IMR-90 (cell line): ENCODE data around the gene TLCD2. TPM values are rescaled to one million over a fixed set of nuclear protein-coding genes. Genes with fewer than 3 reads are reported as not detected.

Experiments
- ATAC-seq: fragments of 200-7000 bp; cut with Tn5 transposase; 2 replicates; pipeline ENCODE4 v1.9.1; 2020; ENCODE audit warnings: low read depth, mild to moderate bottlenecking, moderate library complexity
- BruUV-seq: library from RNA; stranded (reverse); fragments of 400-500 nt; replicated peaks from 2 replicates; lab custom pipeline; 2021; lab: Mats Ljungman, UMichigan
- CTCF ChIA-PET: fragments of 300-600 bp; formaldehyde crosslinking; extraction: SDS; loops from one replicate; lab custom pipeline; 2021; ENCODE audit warnings: antibody characterized with exemption; lab: Yijun Ruan, JAX
- POLR2A ChIA-PET: fragments of 300-600 bp; sonication (Branson Sonifier 250); formaldehyde crosslinking; loops from one replicate; lab custom pipeline; 2022; ENCODE audit warnings: antibody characterized with exemption; ENCODE audit not compliant: unreplicated experiment; lab: Charles Lee
- DNase-seq: peaks from one replicate; pipeline ENCODE4 v3.0.0; 2013
- H2AFZ ChIP-seq: replicated peaks from 2 replicates; pipeline ENCODE3; 2013; ENCODE audit warnings: low read length, mild to moderate bottlenecking; ENCODE audit not compliant: poor library complexity
- H2AK5ac ChIP-seq: 2 replicates; pipeline ENCODE4 v1.6.1; 2013; ENCODE audit warnings: low read depth, low read length, inconsistent platforms
- H2AK9ac ChIP-seq: replicated peaks from 2 replicates; pipeline ENCODE3; 2013; ENCODE audit warnings: mild to moderate bottlenecking, low read depth, low read length, moderate library complexity; ENCODE audit not compliant: poor library complexity
- H2BK120ac ChIP-seq: 2 replicates; pipeline ENCODE4 v1.6.1; 2013; ENCODE audit warnings: low read depth, low read length, inconsistent platforms
- H2BK15ac ChIP-seq: 3 replicates; pipeline ENCODE4 v1.6.1; 2013; ENCODE audit warnings: low read depth, low read length, inconsistent platforms
- H2BK20ac ChIP-seq: 2 replicates; pipeline ENCODE4 v1.6.1; 2013; ENCODE audit warnings: low read depth, mild to moderate bottlenecking, inconsistent platforms, low read length, moderate library complexity
- H2BK5ac ChIP-seq: 2 replicates; pipeline ENCODE4 v1.6.1; 2013; ENCODE audit warnings: mild to moderate bottlenecking, low read depth, low read length, inconsistent platforms; ENCODE audit not compliant: poor library complexity, severe bottlenecking
- H3K14ac ChIP-seq: replicated peaks from 2 replicates; pipeline ENCODE4 v1.6.1; 2013; ENCODE audit warnings: low read depth, low read length, inconsistent platforms
- H3K18ac ChIP-seq: 2 replicates; pipeline ENCODE4 v1.6.1; 2013; ENCODE audit warnings: low read depth, low read length, control low read depth
- H3K23ac ChIP-seq: 2 replicates; pipeline ENCODE4 v1.6.1; 2013; ENCODE audit warnings: low read depth, low read length, inconsistent platforms
- H3K27ac ChIP-seq: 2 replicates; pipeline ENCODE4 v1.5.1; 2013; ENCODE audit warnings: mild to moderate bottlenecking, control low read depth, low read length; ENCODE audit not compliant: insufficient read depth
- H3K27me3 ChIP-seq: 2 replicates; pipeline ENCODE4 v1.6.1; 2013; ENCODE audit warnings: low read length; ENCODE audit not compliant: control insufficient read depth, insufficient read depth
- H3K36me3 ChIP-seq: 2 replicates; pipeline ENCODE4 v1.6.1; 2013; ENCODE audit warnings: low read length, mixed read lengths; ENCODE audit not compliant: control insufficient read depth, insufficient read depth
- H3K4ac ChIP-seq: 2 replicates; pipeline ENCODE4 v1.6.1; 2013; ENCODE audit warnings: low read depth, low read length, inconsistent platforms
- H3K4me1 ChIP-seq: 2 replicates; pipeline ENCODE4 v1.6.1; 2013; ENCODE audit warnings: low read length, mixed read lengths; ENCODE audit not compliant: control insufficient read depth, insufficient read depth
- H3K4me2 ChIP-seq: 2 replicates; pipeline ENCODE4 v1.6.1; 2013; ENCODE audit warnings: low read depth, mild to moderate bottlenecking, control low read depth, low read length, moderate library complexity
- H3K4me3 ChIP-seq: 2 replicates; pipeline ENCODE4 v1.5.1; 2013; ENCODE audit warnings: low read depth, mild to moderate bottlenecking, control low read depth, low read length, moderate library complexity; ENCODE audit not compliant: insufficient read depth
- H3K56ac ChIP-seq: 2 replicates; pipeline ENCODE4 v1.6.1; 2013; ENCODE audit warnings: low read length, inconsistent platforms; ENCODE audit not compliant: insufficient read depth; ENCODE audit errors: extremely low read depth
- H3K79me1 ChIP-seq, 2 experiments: 2 replicates each; pipeline ENCODE4 v1.6.1; 2013; ENCODE audit warnings: low read length in 2 of 2, inconsistent platforms in 1 of 2, low read depth in 1 of 2
- H3K9ac ChIP-seq: 2 replicates; pipeline ENCODE4 v1.6.1; 2013; ENCODE audit warnings: low read depth, low read length, control low read depth
- H3K9me1 ChIP-seq: 2 replicates; pipeline ENCODE4 v1.6.1; 2013; ENCODE audit warnings: low read length, inconsistent platforms; ENCODE audit not compliant: insufficient read depth
- H3K9me3 ChIP-seq: 2 replicates; pipeline ENCODE4 v1.6.1; 2013; ENCODE audit warnings: low read length; ENCODE audit not compliant: control insufficient read depth, insufficient read depth
- H4K20me1 ChIP-seq: 2 replicates; pipeline ENCODE4 v1.6.1; 2013; ENCODE audit warnings: low read length, inconsistent platforms; ENCODE audit not compliant: insufficient read depth
- H4K5ac ChIP-seq: 2 replicates; pipeline ENCODE4 v1.6.1; 2013; ENCODE audit warnings: mild to moderate bottlenecking, low read depth, low read length, control low read depth
- H4K8ac ChIP-seq, 2 experiments: 2 replicates each; pipeline ENCODE4 v1.6.1; 2013; ENCODE audit warnings: low read depth in 2 of 2, low read length in 2 of 2, control low read depth in 1 of 2, inconsistent platforms in 1 of 2
- H4K91ac ChIP-seq: 2 replicates; pipeline ENCODE4 v1.6.1; 2013; ENCODE audit warnings: low read depth, low read length, inconsistent platforms; ENCODE audit not compliant: insufficient read depth
- CEBPB ChIP-seq: IDR thresholded peaks from 2 replicates; pipeline ENCODE4 v1.6.1; 2012; ENCODE audit warnings: low read depth, low read length, improper control_type of control experiment
- CHD1 ChIP-seq: IDR thresholded peaks from 2 replicates; pipeline ENCODE4 v1.6.1; 2012; ENCODE audit warnings: low read depth, low read length, improper control_type of control experiment
- FOS ChIP-seq: fragments of 150-350 bp; IDR thresholded peaks from 2 replicates; pipeline ENCODE4 v1.6.1; 2016; ENCODE audit warnings: low read depth, low read length
- MAFK ChIP-seq: IDR thresholded peaks from 2 replicates; pipeline ENCODE4 v1.6.1; 2012; ENCODE audit warnings: low read depth, low read length, improper control_type of control experiment
- MAZ ChIP-seq: IDR thresholded peaks from 2 replicates; pipeline ENCODE4 v1.6.1; 2012; ENCODE audit warnings: low read depth, mild to moderate bottlenecking, low read length, improper control_type of control experiment, moderate library complexity, borderline replicate concordance
- NFE2L2 ChIP-seq: fragments of 150-350 bp; IDR thresholded peaks from 2 replicates; pipeline ENCODE4 v1.6.1; 2016; ENCODE audit warnings: low read depth, mild to moderate bottlenecking, low read length
- RAD21 ChIP-seq: IDR thresholded peaks from 2 replicates; pipeline ENCODE4 v1.6.1; 2012; ENCODE audit warnings: low read length, improper control_type of control experiment
- RCOR1 ChIP-seq: IDR thresholded peaks from 2 replicates; pipeline ENCODE4 v1.6.1; 2012; ENCODE audit warnings: mild to moderate bottlenecking, low read length, improper control_type of control experiment; ENCODE audit not compliant: insufficient replicate concordance
- RFX5 ChIP-seq: IDR thresholded peaks from 2 replicates; pipeline ENCODE4 v1.8.0; 2012; ENCODE audit warnings: low read depth, mild to moderate bottlenecking, low read length, moderate library complexity
- SMC3 ChIP-seq: fragments of 150-350 bp; IDR thresholded peaks from 2 replicates; pipeline ENCODE4 v1.6.1; 2016; ENCODE audit warnings: low read depth, mild to moderate bottlenecking, antibody characterized with exemption, low read length, moderate library complexity
- WGBS, 2 experiments: methylation state at CpG; one replicate each; pipeline versions ENCODE4 v1.1.5 to v1.1.7; 2013; ENCODE audit warnings: missing lambda C conversion rate in 2 of 2; ENCODE audit not compliant: insufficient read length in 1 of 2; ENCODE audit errors: extremely low coverage in 2 of 2; 5-methylcytosine and 5-hydroxymethylcytosine counted together
- dilution Hi-C: fragments of 300-500 bp; cut with HindIII; formaldehyde crosslinking; loops from one replicate; pipeline ENCODE4 v1.14.3; 2018; ENCODE audit warnings: low sequenced_read_pairs; ENCODE audit not compliant: unreplicated experiment
- in situ Hi-C: fragments of 300-500 bp; cut with MboI; formaldehyde crosslinking; loops from 3 replicates; pipeline ENCODE4 v1.14.3; 2019; ENCODE audit warnings: low sequenced_read_pairs, inconsistent platforms, mixed read lengths
- intact Hi-C: fragments of 100-400 bp; cut with micrococcal nuclease; formaldehyde crosslinking; loops from 2 replicates; pipeline ENCODE4 v1.10.0; 2022
- polyA plus RNA-seq, 3 experiments: library from polyadenylated mRNA; depleted of rRNA; stranded (reverse); fragments of >200 nt; gene quantifications; 2 replicates each; pipeline ENCODE4 v1.2.3, GENCODE V29; 2012; ENCODE audit warnings: low replicate concordance in 1 of 3
- total RNA-seq: library from RNA; depleted of rRNA; stranded (reverse); fragments of >200 nt; gene quantifications from 2 replicates; pipeline ENCODE4 v1.2.3, GENCODE V29; 2012
- TF ChIP-seq, protein P1 (sequence below): fragments of 150-350 bp; IDR thresholded peaks from 2 replicates; pipeline ENCODE4 v1.6.1; 2017; ENCODE audit warnings: mild to moderate bottlenecking, antibody characterized with exemption, low read length, low read depth
- TF ChIP-seq, protein P2 (sequence below): fragments of 150-350 bp; IDR thresholded peaks from 2 replicates; pipeline ENCODE4 v1.6.1; 2016; ENCODE audit warnings: low read depth, mild to moderate bottlenecking, low read length, moderate library complexity, borderline replicate concordance
- TF ChIP-seq, protein P3 (sequence below): conservative IDR thresholded peaks from 2 replicates; pipeline ENCODE4 v1.5.1; 2012; ENCODE audit warnings: mild to moderate bottlenecking, low read depth, low read length, improper control_type of control experiment

Gene TLCD2
- total and polyA plus RNA-seq, 2 of the 4 experiments (the other 2 are of a cell fraction): 0.72 to 1.2 TPM

DNA sequence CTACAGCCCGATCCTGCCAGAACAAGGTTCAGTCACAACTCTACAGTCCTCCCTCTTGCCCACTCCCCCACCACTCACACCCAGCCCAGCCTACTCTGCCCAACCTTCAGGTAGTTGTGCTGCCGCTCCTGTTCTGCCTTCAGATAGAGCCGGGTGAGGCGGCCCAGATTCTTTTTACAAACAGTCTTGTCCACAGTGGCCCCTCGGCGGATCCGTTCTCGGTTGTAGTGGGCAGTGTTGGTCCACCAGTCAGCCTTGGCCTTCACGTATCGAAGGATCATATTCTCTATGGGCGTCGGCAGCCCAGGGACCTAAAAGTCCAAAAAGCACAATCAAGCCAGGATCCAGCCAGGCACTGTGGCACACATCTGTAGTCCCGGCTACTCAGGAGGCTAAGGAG, 33.8 kb downstream of the TLCD2 start:
- Histone ChIP-seq H4K5ac (no peak overlapping the region), H3K14ac (no peak overlapping the region), H3K18ac (no peak overlapping the region), H2BK20ac (no peak overlapping the region), H3K27ac (no peak overlapping the region), H3K4ac (no peak overlapping the region), H3K23ac (no peak overlapping the region), H2BK120ac (no peak overlapping the region), H3K27me3 (no peaks in the 10 kb centered on the region), H3K4me1 (no peaks in the 10 kb centered on the region), H3K4me2 (no peak overlapping the region), H3K79me1 (peaks cover 55 to 62% of the 10 kb centered on the region in 2 experiments), H2BK5ac (no peak overlapping the region), H3K9me1 (no peaks in the 10 kb centered on the region; the same call in 1 of the 2 replicates), H2AK9ac (no peak overlapping the region), H3K9ac (no peak overlapping the region), H2AFZ (no peak overlapping the region), H4K91ac (no peak overlapping the region), H3K9me3 (no peaks in the 10 kb centered on the region), H3K36me3 (peaks cover 84% of the 10 kb centered on the region), H2BK15ac (no peak overlapping the region), H2AK5ac (no peak overlapping the region), H3K56ac (no peak overlapping the region), H4K8ac (no peak overlapping the region), H3K4me3 (no peak overlapping the region), H4K20me1 (peaks cover 26% of the 10 kb centered on the region)
- POLR2A ChIA-PET: no interaction called here
- in situ Hi-C loops (no loop called here), intact Hi-C loops (no loop called here), dilution Hi-C loops (no loop called here)
- ATAC-seq (no peak), DNase-seq (no peak)
- BruUV-seq: no TSS peak
- TF ChIP-seq RCOR1 (no peak), RFX5 (no peak), CEBPB (no peak), NFE2L2 (no peak), CHD1 (no peak), SMC3 (no peak), MAFK (no peak), FOS (no peak), MAZ (no peak), RAD21 (no peak)
- TF ChIP-seq, protein P1, sequence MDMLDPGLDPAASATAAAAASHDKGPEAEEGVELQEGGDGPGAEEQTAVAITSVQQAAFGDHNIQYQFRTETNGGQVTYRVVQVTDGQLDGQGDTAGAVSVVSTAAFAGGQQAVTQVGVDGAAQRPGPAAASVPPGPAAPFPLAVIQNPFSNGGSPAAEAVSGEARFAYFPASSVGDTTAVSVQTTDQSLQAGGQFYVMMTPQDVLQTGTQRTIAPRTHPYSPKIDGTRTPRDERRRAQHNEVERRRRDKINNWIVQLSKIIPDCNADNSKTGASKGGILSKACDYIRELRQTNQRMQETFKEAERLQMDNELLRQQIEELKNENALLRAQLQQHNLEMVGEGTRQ: no peak
- TF ChIP-seq, protein P2, sequence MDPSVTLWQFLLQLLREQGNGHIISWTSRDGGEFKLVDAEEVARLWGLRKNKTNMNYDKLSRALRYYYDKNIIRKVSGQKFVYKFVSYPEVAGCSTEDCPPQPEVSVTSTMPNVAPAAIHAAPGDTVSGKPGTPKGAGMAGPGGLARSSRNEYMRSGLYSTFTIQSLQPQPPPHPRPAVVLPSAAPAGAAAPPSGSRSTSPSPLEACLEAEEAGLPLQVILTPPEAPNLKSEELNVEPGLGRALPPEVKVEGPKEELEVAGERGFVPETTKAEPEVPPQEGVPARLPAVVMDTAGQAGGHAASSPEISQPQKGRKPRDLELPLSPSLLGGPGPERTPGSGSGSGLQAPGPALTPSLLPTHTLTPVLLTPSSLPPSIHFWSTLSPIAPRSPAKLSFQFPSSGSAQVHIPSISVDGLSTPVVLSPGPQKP: no peak
- TF ChIP-seq, protein P3, sequence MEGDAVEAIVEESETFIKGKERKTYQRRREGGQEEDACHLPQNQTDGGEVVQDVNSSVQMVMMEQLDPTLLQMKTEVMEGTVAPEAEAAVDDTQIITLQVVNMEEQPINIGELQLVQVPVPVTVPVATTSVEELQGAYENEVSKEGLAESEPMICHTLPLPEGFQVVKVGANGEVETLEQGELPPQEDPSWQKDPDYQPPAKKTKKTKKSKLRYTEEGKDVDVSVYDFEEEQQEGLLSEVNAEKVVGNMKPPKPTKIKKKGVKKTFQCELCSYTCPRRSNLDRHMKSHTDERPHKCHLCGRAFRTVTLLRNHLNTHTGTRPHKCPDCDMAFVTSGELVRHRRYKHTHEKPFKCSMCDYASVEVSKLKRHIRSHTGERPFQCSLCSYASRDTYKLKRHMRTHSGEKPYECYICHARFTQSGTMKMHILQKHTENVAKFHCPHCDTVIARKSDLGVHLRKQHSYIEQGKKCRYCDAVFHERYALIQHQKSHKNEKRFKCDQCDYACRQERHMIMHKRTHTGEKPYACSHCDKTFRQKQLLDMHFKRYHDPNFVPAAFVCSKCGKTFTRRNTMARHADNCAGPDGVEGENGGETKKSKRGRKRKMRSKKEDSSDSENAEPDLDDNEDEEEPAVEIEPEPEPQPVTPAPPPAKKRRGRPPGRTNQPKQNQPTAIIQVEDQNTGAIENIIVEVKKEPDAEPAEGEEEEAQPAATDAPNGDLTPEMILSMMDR: no peak
- WGBS, 2 experiments: 99% methylated on average over 11 of the region's 13 CpGs; no CpG with 5 or more reads in 1 of the 2 experiments
- CTCF ChIA-PET: no interaction called here
